HG03460 (cell line): ENCODE measurements around the gene APC2.

Experiments
- ATAC-seq: cut with Tn5 transposase; IDR thresholded peaks from one replicate; pipeline ENCODE4 v1.9.1; 2021; ENCODE audit not compliant: unreplicated experiment

The APC2 gene, protein sequence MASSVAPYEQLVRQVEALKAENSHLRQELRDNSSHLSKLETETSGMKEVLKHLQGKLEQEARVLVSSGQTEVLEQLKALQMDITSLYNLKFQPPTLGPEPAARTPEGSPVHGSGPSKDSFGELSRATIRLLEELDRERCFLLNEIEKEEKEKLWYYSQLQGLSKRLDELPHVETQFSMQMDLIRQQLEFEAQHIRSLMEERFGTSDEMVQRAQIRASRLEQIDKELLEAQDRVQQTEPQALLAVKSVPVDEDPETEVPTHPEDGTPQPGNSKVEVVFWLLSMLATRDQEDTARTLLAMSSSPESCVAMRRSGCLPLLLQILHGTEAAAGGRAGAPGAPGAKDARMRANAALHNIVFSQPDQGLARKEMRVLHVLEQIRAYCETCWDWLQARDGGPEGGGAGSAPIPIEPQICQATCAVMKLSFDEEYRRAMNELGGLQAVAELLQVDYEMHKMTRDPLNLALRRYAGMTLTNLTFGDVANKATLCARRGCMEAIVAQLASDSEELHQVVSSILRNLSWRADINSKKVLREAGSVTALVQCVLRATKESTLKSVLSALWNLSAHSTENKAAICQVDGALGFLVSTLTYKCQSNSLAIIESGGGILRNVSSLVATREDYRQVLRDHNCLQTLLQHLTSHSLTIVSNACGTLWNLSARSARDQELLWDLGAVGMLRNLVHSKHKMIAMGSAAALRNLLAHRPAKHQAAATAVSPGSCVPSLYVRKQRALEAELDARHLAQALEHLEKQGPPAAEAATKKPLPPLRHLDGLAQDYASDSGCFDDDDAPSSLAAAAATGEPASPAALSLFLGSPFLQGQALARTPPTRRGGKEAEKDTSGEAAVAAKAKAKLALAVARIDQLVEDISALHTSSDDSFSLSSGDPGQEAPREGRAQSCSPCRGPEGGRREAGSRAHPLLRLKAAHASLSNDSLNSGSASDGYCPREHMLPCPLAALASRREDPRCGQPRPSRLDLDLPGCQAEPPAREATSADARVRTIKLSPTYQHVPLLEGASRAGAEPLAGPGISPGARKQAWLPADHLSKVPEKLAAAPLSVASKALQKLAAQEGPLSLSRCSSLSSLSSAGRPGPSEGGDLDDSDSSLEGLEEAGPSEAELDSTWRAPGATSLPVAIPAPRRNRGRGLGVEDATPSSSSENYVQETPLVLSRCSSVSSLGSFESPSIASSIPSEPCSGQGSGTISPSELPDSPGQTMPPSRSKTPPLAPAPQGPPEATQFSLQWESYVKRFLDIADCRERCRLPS (N-terminal part only)

DNA sequence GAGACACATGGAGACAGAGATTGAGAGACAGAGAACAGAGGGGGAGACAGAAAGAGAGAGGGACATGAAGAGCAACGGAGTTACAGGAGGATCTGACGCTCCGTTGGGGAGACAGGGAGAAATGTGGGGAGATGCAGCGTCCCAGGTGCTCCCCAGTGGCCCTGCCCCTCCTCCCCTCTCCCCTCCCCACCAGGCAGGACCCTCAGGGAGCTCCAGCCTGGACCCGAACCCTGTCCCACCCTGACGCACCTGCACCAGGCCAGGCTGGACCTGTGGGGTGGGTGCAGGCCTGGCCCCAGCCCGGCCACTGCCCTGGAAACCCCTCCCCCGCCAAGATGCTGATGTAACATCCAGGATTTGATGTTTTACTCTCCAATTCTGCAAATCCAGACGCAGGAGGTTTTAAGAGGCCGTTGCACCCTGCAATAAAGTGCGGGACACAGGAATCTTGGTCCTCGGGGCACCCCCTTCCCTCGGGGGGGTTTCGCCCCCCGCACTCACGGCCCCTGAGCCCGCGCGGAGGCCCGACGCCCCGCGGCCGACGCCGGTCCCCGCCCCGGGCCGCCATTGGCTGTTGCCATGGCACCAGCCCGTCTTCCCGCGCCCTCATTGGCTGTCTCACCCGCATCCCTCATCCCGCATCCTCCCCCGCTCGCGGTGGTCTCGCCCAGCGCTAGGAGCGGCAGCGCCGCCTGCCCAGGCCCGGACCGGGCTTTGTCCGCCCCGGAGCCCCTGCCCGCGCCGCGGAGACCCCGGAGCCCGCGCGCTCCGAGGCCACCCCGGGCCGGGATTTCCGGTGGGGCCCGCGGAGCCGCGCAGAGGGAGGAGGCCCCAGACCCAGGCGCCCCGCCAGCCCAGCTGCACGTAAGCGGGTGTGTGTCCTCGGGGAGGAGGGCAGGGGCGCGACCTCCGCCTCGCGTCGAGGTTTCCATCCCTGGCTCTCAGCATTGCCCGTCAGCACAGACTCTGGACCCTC is at the start of gene APC2:
APC2 (plus strand) TSS at position 655 of the 976 bp plus-strand sequence. CDS start 2,881 bp downstream, outside the sequence.
- no peak for ATAC-seq

DNA sequence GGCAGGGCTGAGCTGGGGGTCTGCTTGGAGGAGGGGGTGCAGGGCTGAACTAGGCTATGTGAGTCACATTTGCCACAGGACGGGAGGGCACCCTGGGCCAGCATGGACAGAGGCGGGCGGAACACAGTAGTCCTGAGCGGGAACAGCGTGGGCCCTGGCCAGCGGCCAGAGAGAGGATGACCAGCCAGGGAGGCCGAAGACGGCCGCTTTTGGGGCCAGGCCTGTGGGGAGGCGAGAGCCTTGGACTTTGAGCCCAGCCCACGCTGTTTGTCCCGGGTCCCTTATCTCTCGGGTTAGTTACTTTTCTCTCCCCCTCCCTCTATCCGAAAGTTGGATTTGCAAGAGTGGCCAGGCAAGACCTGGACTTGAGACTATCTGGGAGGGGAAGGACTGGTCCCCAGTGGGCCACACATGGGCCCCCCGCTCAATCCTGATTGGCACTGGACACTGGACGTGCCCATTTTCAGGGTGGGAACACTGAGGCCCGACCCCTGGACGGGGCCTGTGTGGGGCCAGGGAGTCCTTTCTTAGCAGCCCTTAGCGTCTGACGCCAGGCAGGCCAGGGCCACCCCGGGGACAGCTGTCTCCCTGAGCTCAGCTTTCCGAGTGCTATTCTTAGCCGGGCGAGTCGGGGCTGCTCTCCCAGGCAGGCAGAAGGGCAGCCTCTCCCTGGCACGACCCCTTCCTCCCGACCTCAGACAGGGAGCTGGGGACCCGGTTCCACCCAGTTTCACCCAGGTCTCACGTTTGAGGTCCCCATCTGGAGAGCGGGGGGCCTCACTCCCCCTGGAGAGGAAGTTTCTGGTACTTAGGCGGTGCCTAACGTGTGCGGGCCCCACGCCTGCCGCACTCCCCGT is 49.4 kb upstream of the APC2 start:
- no peak for ATAC-seq

DNA sequence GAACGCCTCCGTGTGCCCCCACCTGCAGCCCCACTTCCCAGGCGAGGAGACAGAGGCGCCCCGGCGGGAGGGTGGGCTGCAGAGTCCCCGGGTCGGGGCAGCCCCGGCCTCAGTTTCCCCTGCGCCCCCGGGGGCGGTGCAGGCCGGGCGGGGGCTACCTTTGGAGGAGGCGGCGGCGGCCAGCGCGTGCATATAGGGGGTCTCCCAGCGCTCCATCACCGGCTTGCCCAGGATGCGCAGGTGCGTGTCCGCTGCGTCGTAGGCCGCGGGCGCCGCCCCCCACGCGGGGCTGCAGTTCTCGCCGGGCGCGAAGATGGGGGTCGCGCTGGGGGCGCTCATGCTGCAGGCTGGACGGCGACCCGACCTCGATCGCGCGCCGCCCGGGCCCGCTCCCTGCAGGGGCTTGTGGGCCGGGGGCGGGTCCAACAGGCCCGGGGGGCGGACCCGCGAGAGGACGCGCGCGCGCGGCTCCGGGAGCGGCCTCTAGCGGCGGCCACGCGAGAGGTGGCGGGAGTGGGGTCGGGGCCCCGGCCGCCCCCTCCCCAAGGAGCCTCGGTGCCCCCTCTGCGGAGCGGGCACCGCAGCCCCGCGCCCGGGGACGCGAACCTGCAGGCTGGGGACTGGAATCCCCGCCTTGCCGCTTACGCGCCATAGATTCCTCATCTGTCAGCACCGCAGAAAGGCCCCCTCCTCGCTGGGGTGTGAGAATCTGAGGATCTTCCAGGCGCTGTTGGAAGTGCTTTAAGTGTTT is 48.6 kb upstream of the APC2 start, which contains the start of gene GAMT:
GAMT (minus strand) TSS at position 405 of the 751 bp plus-strand sequence; CDS start at position 339, 66 bp downstream.
- no peak for ATAC-seq

DNA sequence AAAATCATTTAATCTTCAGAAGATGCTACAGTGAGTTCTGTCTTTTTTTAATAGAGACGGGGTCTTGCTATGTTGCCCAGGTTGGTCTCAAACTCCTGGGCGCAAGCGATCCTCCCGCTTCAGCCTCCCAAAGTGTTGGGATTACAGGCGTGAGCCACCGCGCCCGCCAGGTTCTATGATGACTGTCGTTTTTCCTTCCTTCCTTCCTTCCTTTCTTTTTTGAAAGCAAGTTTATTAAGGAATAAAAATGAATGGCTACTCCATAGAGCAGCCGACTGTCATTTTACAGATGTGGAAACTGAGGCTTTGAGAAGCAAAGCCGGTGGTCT is 48.1 kb upstream of the APC2 start:
- no peak for ATAC-seq

DNA sequence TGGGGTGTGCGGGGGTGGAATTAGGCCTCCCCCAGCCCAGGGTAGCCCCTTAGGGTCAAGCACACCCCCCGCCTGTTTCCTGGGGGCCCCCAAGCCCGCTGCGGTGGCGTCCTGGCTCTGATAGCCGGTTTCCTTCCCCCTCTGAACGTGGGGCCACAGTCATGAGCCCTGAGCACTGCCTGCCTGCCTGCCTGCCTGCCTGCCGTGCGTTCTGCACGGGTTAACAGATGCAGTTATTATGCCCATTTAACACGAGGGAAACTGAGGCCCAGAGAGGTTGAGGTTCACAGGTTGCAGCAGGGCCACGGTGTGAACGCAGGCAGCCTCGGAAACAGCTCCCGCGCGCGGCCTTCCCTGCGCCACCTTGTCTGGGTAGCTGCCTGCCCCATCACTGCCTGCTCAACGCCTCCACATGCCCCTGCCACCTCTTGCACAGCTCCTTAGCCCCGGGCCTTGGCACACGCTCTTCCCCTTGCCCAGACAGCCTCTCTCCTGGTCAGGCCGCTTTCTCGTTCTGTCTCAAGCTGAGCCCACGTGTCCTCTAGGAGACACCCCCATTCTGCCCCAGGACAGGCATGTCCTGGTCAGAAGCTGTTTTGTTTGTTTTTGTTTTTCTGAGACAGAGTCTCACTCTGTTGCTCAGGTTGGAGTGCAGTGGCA is 47.4 kb upstream of the APC2 start:
- ATAC-seq: no peak

DNA sequence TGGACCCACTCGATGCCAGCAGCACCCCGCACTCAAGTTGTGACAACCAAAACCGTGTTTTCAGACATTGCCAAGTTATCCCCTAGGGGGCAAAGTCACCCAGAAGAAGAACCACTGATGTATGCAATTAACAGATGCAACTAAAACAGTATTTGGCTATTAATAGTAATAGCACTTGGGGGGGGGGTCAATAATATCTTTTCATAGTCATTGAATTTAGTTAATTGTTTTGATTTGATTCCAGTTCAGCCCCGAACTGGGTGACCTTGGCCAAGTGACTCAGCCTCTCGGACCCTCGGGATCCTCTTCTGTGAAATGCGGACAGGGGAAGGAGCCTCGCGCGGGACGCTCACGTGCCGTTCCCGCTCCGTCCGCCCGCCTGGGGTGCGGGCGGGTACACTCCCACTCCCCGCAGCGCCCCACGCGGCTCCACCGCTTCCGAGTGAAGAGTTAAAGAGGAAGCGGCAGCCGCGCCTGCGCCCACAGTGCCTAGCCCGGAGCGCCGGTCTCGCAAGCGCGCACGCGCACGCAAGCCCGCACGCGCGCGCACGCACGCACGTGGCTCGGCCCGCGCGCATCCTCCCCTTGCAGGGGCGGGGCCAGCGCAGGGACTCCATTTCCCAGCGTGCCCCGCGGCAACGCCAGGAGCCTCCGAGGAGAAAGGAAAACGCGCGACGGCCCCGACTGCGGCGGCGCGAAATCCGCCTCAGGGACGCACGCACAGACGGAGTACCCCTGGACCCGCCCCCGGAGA is 43.0 kb upstream of the APC2 start:
- peak; percentile 53 for ATAC-seq

DNA sequence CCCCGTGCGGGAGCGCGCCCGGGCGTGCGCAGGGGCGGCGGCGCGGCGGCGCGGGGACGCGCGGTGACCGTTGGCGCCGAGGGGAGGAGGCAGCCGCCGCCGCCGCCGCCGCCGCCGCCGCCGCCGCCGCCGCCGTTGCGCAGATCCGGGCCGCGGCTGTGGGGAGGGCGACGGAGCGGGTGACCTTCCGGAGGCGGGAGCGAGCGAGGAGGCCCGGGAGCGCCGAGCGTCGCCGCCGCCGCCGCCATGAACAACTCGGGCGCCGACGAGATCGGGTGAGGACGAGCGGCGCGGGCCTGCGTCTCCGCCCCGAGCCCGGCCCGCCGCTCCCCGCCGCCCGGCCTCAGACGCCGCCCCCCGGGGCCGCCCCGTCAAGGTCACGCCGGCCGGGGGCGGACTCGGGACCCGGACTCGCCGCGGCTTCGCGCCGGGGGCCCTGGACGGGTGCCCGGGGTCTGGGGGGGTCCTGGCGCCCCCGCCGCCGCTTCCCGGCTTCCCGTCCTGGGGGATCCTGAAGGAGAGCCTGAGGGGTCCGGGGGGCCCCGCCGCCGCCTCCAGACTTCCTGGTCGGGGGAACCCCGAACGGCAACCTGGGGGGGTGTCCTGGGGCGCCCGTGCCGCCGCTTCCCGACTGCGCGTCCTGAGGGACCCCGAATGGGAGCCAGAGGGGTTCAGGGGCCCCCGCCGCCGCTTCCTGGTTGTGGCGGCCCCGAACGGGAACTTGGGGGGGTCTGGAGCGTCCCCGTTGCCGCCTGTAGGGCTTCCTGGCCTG is 42.2 kb upstream of the APC2 start, which contains the start of gene DAZAP1:
DAZAP1 (plus strand) TSS at position 59 of the 772 bp plus-strand sequence; CDS start at position 247, 188 bp downstream.
- ATAC-seq: peak; percentile 6

DNA sequence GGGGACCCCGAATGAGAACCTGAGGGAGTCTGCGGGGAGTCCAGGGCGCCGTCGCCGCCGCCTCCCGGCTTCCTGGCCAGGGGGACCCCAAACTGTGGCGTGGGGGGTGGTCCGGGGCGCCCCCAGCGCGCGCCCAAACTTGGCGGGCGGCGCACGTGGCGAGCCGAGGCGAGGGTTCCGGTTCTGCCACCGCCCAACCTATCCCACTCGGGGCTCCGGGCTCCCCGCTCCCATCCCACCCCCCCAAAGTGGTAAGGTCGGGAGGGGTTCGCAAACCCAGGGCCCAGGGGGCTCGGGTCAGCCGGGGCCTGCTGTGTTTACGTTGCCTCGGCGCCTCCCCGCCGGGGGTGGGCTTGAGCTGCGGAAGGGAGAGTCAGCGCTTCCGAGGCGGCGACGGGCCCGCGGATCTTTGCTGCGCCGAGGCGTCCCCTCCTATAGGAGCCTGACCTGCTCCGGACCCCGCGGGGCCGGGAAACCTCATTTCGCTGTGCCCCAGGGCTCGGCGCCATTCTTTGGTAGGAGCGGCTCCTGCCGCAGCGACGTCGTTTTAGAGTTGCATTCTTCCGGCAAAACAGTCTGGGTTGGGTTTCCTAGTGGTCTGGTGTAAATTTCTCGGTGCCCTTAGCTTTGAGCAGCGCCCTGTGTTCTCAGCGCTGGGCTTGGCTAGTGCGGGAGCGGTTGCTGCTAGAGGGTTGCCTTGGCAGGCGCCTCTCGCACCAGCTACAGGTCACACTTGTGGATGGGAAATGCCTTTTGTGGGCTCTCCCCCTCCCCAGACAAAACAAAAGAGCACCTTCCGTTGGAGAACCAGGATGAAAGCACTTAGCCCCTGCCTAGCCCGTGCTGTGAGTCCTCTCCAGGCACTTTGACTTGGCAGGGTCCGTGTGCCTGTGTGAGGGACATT is 41.4 kb upstream of the APC2 start:
- peak; percentile 1 for ATAC-seq

DNA sequence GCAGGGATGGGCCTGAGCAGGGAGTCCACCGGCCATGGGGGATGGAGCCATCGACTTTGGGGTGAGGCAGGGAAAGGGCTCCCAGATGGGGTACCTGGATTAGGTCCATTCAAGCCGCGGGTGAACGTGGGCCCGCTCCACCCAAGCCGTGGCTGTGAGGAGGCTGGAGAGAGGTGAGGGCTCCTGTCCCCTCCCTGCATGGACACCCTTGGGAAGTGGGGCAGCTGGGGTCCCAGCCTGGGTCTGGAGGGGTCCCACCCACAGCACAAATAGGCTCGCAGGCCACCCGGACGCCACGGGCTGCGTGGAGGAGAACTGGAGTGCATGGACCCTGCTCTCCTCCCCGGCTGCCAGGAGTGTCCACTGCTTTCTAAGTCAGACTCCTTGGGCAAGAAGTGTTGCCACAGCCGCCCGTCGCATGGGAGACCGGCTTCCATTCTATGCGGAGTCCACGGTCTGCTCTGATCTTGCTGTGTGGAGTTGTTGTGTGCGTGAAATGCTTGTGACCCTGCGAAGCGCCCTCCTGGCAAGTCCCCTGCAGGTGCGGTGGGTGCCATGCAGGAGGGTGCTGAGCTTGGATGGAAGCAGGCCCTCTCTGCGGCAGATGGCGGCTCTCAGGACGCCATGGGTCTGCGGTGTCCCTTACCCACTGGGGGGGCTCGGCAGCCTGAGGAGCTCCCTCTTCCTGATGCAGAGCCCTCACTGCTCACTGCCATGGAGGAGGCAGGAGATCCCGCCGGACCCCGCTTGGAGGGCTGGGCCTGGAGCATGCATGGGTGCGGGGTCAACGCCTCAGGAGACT is 40.5 kb upstream of the APC2 start:
- ATAC-seq: no peak

DNA sequence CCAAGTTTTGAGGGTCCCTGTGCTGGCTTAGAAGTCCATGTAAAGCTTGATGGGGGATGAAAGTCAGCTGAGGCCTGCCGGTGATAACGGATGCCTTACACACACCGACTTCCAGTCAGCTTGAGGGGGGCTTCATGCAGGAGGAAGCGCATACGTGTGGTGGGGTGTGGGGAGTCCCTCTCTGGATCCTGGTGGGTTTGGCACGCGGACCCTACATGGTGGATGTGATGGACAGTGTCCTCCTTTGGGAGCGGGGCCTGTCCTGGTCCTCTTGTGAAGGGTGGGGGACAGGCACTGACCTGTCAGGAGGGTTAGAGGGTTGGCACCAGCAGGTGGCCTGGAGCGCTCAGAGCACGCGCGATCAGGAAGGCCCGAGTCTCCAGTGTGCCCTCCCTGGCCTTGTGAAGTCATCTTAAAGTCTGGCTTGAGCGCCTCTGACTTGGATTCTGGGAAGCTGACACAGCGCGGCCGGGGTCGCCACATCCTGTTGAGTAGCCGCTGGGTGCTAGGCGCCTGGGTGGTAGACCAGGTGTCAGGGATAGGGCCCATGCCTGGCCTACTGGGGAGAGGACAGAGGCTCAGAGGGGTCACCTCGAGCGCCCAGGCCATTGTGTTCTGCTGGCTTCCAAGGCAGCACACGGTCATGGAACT is 39.7 kb upstream of the APC2 start:
- ATAC-seq: no peak

DNA sequence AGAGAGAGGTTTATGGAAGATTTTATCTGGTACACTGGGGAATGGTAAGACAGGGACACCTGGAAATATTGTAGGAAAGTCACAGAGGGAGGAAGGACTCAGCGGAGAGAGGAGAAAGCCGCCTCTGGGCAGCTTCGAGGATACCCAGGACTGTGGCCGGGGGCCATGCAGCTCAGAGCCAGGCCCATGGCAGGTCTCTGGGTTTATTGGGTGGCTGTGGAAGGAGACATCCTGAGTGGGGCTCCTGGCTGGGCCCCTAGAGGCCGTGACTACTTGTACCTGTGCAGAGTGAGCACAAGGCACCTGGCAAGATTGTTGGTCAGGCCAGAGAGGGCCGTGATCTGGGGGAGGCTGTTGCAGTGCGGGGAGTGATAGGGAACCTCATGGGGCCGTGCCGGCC is 39.1 kb upstream of the APC2 start:
- no peak for ATAC-seq

DNA sequence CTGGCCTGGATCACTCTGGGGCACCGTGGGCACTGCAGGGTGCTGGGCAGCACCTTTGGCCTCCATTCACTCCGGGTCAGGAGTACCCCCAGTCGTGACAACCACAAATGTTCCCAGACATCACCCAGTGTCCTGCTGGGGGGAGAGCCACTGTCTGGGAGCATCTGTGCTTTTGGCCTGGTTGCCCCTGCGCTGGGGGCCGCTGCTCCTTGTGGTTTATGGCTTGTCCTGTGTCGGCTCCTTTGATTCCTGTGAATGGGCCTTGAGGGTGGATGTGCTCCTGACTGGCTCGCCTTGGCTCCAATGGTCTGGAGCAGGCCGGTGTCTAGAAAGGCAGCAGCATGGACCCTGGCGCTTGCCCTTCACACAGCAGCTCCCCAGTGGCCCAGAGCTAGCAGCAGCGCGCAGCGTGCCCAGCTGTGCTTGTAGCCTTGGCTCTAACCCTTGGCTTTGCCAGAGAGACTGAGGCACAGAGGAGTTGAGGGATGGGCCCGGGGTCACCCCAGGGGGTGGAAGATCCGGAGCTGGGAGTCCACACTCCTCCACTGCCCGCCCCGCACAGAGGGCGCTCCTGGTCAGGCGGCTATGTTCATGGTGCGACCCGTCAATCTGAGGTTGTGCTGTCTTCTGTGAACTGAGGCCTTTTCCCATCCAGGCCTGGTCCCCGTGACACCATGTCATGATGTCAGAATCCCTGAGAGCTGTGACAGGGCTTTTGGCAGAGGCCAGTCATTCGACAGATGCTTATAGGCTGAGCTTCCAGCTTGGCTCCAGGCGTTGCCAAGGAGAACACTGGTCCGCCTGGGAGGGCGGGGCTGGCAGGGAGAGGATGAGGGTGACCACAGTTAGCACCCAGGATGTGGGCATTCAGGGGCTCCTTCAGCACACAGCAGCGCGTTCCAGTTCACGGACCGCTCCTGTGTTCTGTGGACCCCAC is 38.4 kb upstream of the APC2 start:
- no peak for ATAC-seq
